Renal cortex interstitium (tissue), 11 donors: ENCODE data around the gene SLC37A2. TPM values are rescaled to one million over a fixed set of nuclear protein-coding genes. Genes with fewer than 3 reads are reported as not detected.
"Not testable (repeated sequence)": the region's sequence is repeated elsewhere in the genome, so short reads cannot be mapped to it uniquely, and the experiment has no call there.

Source experiments
- DNase-seq, 11 donors: peaks; one replicate each; pipeline ENCODE4 v3.0.0-alpha.2; 2013; ENCODE audit warnings: low read depth in 9 of 11, low spot score in 4 of 11; ENCODE audit errors: extremely low read depth in 1 of 11
- polyA plus RNA-seq, 3 donors: library from polyadenylated mRNA; unstranded; fragments of 120-200 nt; gene quantifications; one replicate each; pipeline ENCODE4 v1.2.1, GENCODE V29; 2013; ENCODE audit not compliant: insufficient read length in 3 of 3

SLC37A2 gene
- polyA plus RNA-seq, 3 donors: 0.95 to 3.0 (median 3.0) TPM

GRCh38 chr11:125080531-125080911, 17.4 kb downstream of the SLC37A2 start:
- DNase-seq: no peak

- no peak for DNase-seq
Observed at GRCh38 chr11:125081098-125081798, 18.1 kb downstream of the SLC37A2 start.

- DNase-seq: no peak
Observed at GRCh38 chr11:125082040-125082439, 18.9 kb downstream of the SLC37A2 start.

- DNase-seq: no peak
Observed at GRCh38 chr11:125082611-125083311, 19.7 kb downstream of the SLC37A2 start.

- no peak for DNase-seq
Observed at GRCh38 chr11:125083312-125084056, 20.4 kb downstream of the SLC37A2 start.

- DNase-seq: no peak
Observed at GRCh38 chr11:125084057-125084416, 20.9 kb downstream of the SLC37A2 start.

GRCh38 chr11:125084761-125085231, 21.7 kb downstream of the SLC37A2 start:
- DNase-seq: no peak

- DNase-seq: no peak
Observed at GRCh38 chr11:125085301-125086081, 22.4 kb downstream of the SLC37A2 start.

GRCh38 chr11:125086633-125087296, 23.7 kb downstream of the SLC37A2 start:
- DNase-seq: no peak

GRCh38 chr11:125088123-125088522, 25.0 kb downstream of the SLC37A2 start:
- no peak for DNase-seq

- no peak for DNase-seq
Observed at GRCh38 chr11:125088576-125089455, 25.7 kb downstream of the SLC37A2 start.

GRCh38 chr11:125089481-125089880, 26.4 kb downstream of the SLC37A2 start:
- DNase-seq: not testable (repeated sequence)

- not testable (repeated sequence) for DNase-seq
Observed at GRCh38 chr11:125090151-125090550, 27.0 kb downstream of the SLC37A2 start.

GRCh38 chr11:125090816-125091215, 27.7 kb downstream of the SLC37A2 start:
- DNase-seq: no peak

GRCh38 chr11:125091247-125091876, 28.3 kb downstream of the SLC37A2 start:
- peak; percentile 47 to 76 (median 70) for DNase-seq

GRCh38 chr11:125091877-125092664, 29.0 kb downstream of the SLC37A2 start:
- no peak for DNase-seq

GRCh38 chr11:125092669-125093068, 29.6 kb downstream of the SLC37A2 start:
- no peak for DNase-seq
